Measurements from ENCODE around the gene DENND1A.

Gene DENND1A

GRCh38 chr9:123843703-123844102 is 86.2 kb downstream of the DENND1A start:
- no peak overlapping the region for H3K27ac ChIP-seq (ENCODE audit: low read length)
- H3K4me1 ChIP-seq (ENCODE audit: control insufficient read depth, insufficient read depth, low read length), result no peaks in the 10 kb centered on the region
- DNase-seq (ENCODE audit: low read depth, low spot score), result no peak
- H3K9me3 ChIP-seq (ENCODE audit: control insufficient read depth, insufficient read depth, low read length), result no peaks in the 10 kb centered on the region
- H3K36me3 ChIP-seq (ENCODE audit: control insufficient read depth, insufficient read depth, low read length), result no peaks in the 10 kb centered on the region
- WGBS (ENCODE audit: insufficient coverage, insufficient read length), result no CpG with 5 or more reads among the region's 4 CpGs
- H3K27me3 ChIP-seq (ENCODE audit: control insufficient read depth, insufficient read depth, low read length), result no peaks in the 10 kb centered on the region
- no peak overlapping the region for H3K4me3 ChIP-seq (ENCODE audit: low read length)

GRCh38 chr9:123835821-123836220 is 94.1 kb downstream of the DENND1A start:
- DNase-seq (ENCODE audit: low read depth, low spot score), result no peak
- peaks cover 3% of the 10 kb centered on the region; the same call in 1 of the 2 replicates for H3K4me1 ChIP-seq (ENCODE audit: control insufficient read depth, insufficient read depth, low read length)
- WGBS (ENCODE audit: insufficient coverage, insufficient read length), result no CpG with 5 or more reads among the region's 1 CpG
- H3K27me3 ChIP-seq (ENCODE audit: control insufficient read depth, insufficient read depth, low read length), result no peaks in the 10 kb centered on the region
- H3K27ac ChIP-seq (ENCODE audit: low read length), result no peak overlapping the region
- no peaks in the 10 kb centered on the region for H3K9me3 ChIP-seq (ENCODE audit: control insufficient read depth, insufficient read depth, low read length)
- no peak overlapping the region for H3K4me3 ChIP-seq (ENCODE audit: low read length)
- H3K36me3 ChIP-seq (ENCODE audit: control insufficient read depth, insufficient read depth, low read length), result no peaks in the 10 kb centered on the region

- H3K4me1 ChIP-seq (ENCODE audit: control insufficient read depth, insufficient read depth, low read length), result peaks cover 3% of the 10 kb centered on the region; the same call in 1 of the 2 replicates
- no CpG with 5 or more reads among the region's 7 CpGs for WGBS (ENCODE audit: insufficient coverage, insufficient read length)
- H3K9me3 ChIP-seq (ENCODE audit: control insufficient read depth, insufficient read depth, low read length), result no peaks in the 10 kb centered on the region
- no peaks in the 10 kb centered on the region for H3K27me3 ChIP-seq (ENCODE audit: control insufficient read depth, insufficient read depth, low read length)
- no peak overlapping the region for H3K27ac ChIP-seq (ENCODE audit: low read length)
- H3K36me3 ChIP-seq (ENCODE audit: control insufficient read depth, insufficient read depth, low read length), result no peaks in the 10 kb centered on the region
- no peak overlapping the region for H3K4me3 ChIP-seq (ENCODE audit: low read length)
- no peak for DNase-seq (ENCODE audit: low read depth, low spot score)
Measured at GRCh38 chr9:123834889-123835562, 94.9 kb downstream of the DENND1A start.

GRCh38 chr9:123834218-123834888 is 95.6 kb downstream of the DENND1A start:
- peaks cover 3% of the 10 kb centered on the region; the same call in 1 of the 2 replicates for H3K4me1 ChIP-seq (ENCODE audit: control insufficient read depth, insufficient read depth, low read length)
- H3K9me3 ChIP-seq (ENCODE audit: control insufficient read depth, insufficient read depth, low read length), result no peaks in the 10 kb centered on the region
- WGBS (ENCODE audit: insufficient coverage, insufficient read length), result no CpG with 5 or more reads among the region's 7 CpGs
- no peak overlapping the region for H3K27ac ChIP-seq (ENCODE audit: low read length)
- H3K27me3 ChIP-seq (ENCODE audit: control insufficient read depth, insufficient read depth, low read length), result no peaks in the 10 kb centered on the region
- DNase-seq (ENCODE audit: low read depth, low spot score), result no peak
- no peaks in the 10 kb centered on the region for H3K36me3 ChIP-seq (ENCODE audit: control insufficient read depth, insufficient read depth, low read length)
- no peak overlapping the region for H3K4me3 ChIP-seq (ENCODE audit: low read length)

- H3K27ac ChIP-seq (ENCODE audit: low read length), result no peak overlapping the region
- no peak for DNase-seq (ENCODE audit: low read depth, low spot score)
- no CpG with 5 or more reads among the region's 8 CpGs for WGBS (ENCODE audit: insufficient coverage, insufficient read length)
- no peaks in the 10 kb centered on the region for H3K9me3 ChIP-seq (ENCODE audit: control insufficient read depth, insufficient read depth, low read length)
- no peaks in the 10 kb centered on the region for H3K27me3 ChIP-seq (ENCODE audit: control insufficient read depth, insufficient read depth, low read length)
- no peaks in the 10 kb centered on the region for H3K36me3 ChIP-seq (ENCODE audit: control insufficient read depth, insufficient read depth, low read length)
- H3K4me1 ChIP-seq (ENCODE audit: control insufficient read depth, insufficient read depth, low read length), result peaks cover 3% of the 10 kb centered on the region; the same call in 1 of the 2 replicates
- no peak overlapping the region for H3K4me3 ChIP-seq (ENCODE audit: low read length)
Measured at GRCh38 chr9:123832858-123833650, 96.9 kb downstream of the DENND1A start.

- DNase-seq (ENCODE audit: low read depth, low spot score), result no peak
- H3K4me3 ChIP-seq (ENCODE audit: low read length), result no peak overlapping the region
- H3K4me1 ChIP-seq (ENCODE audit: control insufficient read depth, insufficient read depth, low read length), result peaks cover 3% of the 10 kb centered on the region; the same call in 1 of the 2 replicates
- no peak overlapping the region for H3K27ac ChIP-seq (ENCODE audit: low read length)
- H3K9me3 ChIP-seq (ENCODE audit: control insufficient read depth, insufficient read depth, low read length), result no peaks in the 10 kb centered on the region
- H3K27me3 ChIP-seq (ENCODE audit: control insufficient read depth, insufficient read depth, low read length), result no peaks in the 10 kb centered on the region
- no peaks in the 10 kb centered on the region for H3K36me3 ChIP-seq (ENCODE audit: control insufficient read depth, insufficient read depth, low read length)
Measured at GRCh38 chr9:123832176-123832575, 97.8 kb downstream of the DENND1A start.

- no peak for DNase-seq (ENCODE audit: low read depth, low spot score)
- Histone ChIP-seq H3K4me3 (ENCODE audit: low read length) (no peak overlapping the region), H3K4me1 (ENCODE audit: control insufficient read depth, insufficient read depth, low read length) (no peaks in the 10 kb centered on the region), H3K9me3 (ENCODE audit: control insufficient read depth, insufficient read depth, low read length) (no peaks in the 10 kb centered on the region), H3K27ac (ENCODE audit: low read length) (no peak overlapping the region), H3K27me3 (ENCODE audit: control insufficient read depth, insufficient read depth, low read length) (no peaks in the 10 kb centered on the region), H3K36me3 (ENCODE audit: control insufficient read depth, insufficient read depth, low read length) (no peaks in the 10 kb centered on the region)
Measured at GRCh38 chr9:123828449-123828848, 101.5 kb downstream of the DENND1A start.

- H3K27me3 ChIP-seq (ENCODE audit: control insufficient read depth, insufficient read depth, low read length), result no peaks in the 10 kb centered on the region
- no peak overlapping the region for H3K4me3 ChIP-seq (ENCODE audit: low read length)
- H3K36me3 ChIP-seq (ENCODE audit: control insufficient read depth, insufficient read depth, low read length), result no peaks in the 10 kb centered on the region
- peak; percentile 7 for DNase-seq (ENCODE audit: low read depth, low spot score)
- no peak overlapping the region for H3K27ac ChIP-seq (ENCODE audit: low read length)
- WGBS (ENCODE audit: insufficient coverage, insufficient read length), result no CpG with 5 or more reads among the region's 5 CpGs
- no peaks in the 10 kb centered on the region for H3K4me1 ChIP-seq (ENCODE audit: control insufficient read depth, insufficient read depth, low read length)
- no peaks in the 10 kb centered on the region for H3K9me3 ChIP-seq (ENCODE audit: control insufficient read depth, insufficient read depth, low read length)
Measured at GRCh38 chr9:123825342-123826060, 104.4 kb downstream of the DENND1A start.

GRCh38 chr9:123823194-123823947 is 106.6 kb downstream of the DENND1A start:
- no CpG with 5 or more reads among the region's 7 CpGs for WGBS (ENCODE audit: insufficient coverage, insufficient read length)
- Histone ChIP-seq H3K4me1 (ENCODE audit: control insufficient read depth, insufficient read depth, low read length) (no peaks in the 10 kb centered on the region), H3K36me3 (ENCODE audit: control insufficient read depth, insufficient read depth, low read length) (no peaks in the 10 kb centered on the region), H3K27ac (ENCODE audit: low read length) (no peak overlapping the region), H3K9me3 (ENCODE audit: control insufficient read depth, insufficient read depth, low read length) (no peaks in the 10 kb centered on the region), H3K27me3 (ENCODE audit: control insufficient read depth, insufficient read depth, low read length) (no peaks in the 10 kb centered on the region), H3K4me3 (ENCODE audit: low read length) (no peak overlapping the region)
- DNase-seq (ENCODE audit: low read depth, low spot score), result no peak

All from iPS DF 6.9 (cell line).